ENCODE data around the gene NDUFA6. TPM values are rescaled to one million over a fixed set of nuclear protein-coding genes. Genes with fewer than 3 reads are reported as not detected.
A peak's percentile ranks its signal among the peaks of the same experiment; 100 is the strongest.
"Not testable (repeated sequence)": the region's sequence is repeated elsewhere in the genome, so short reads cannot be mapped to it uniquely, and the experiment has no call there.

The NDUFA6 gene
- total RNA-seq, 1 experiment from 2014 or later: 118 TPM

DNA sequence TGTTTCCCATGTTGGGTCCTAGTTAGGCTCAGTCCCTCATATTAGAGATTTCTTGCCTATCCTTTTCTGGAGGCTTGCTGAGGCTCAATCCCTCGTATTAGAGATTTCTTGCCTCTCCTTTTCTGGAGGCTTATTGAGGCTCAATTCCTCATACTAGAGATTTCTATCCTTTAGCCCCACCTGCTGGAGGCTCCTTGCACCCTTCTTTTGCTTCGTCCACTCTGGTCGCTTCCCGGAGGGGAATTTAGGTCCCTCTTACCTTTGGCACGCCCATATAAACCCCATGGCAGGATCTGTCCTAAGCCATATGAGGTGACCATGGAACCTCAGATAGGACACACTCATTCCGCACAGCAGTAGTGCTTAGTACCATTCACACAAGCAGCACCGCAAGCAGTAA, 24.1 kb upstream of the NDUFA6 start:
- Histone ChIP-seq H3K27me3 (ENCODE audit: low read length) (no peaks in the 10 kb centered on the region), H2AFZ (ENCODE audit: low read length) (no peak overlapping the region), H4K20me1 (ENCODE audit: low read length) (no peaks in the 10 kb centered on the region), H3K9ac (ENCODE audit: low read length) (no peak overlapping the region), H3K27ac (ENCODE audit: low read length) (no peak overlapping the region), H3K9me3 (ENCODE audit: low read length) (no peaks in the 10 kb centered on the region), H3K4me2 (ENCODE audit: low read length) (no peak overlapping the region), H3K4me3 (ENCODE audit: low read length) (no peak overlapping the region), H3K9me2 (replicated peaks; ENCODE audit: low read length) (no peaks in the 10 kb centered on the region), H3K36me3 (ENCODE audit: low read depth, low read length) (no peaks in the 10 kb centered on the region; the same call in 1 of the 2 replicates), H3K4me1 (ENCODE audit: insufficient read depth, low read length) (no peaks in the 10 kb centered on the region), H3F3A (ENCODE audit: low read length, unreplicated experiment) (no peaks in the 10 kb centered on the region), H3K79me2 (ENCODE audit: low read length) (no peaks in the 10 kb centered on the region)
- peak; percentile 5 for DNase-seq
- intact Hi-C loops (cut with micrococcal nuclease): no loop called here
- ChIA-PET POLR2A (ENCODE audit: unreplicated experiment) (no interaction called here), CTCF (no interaction called here)
- TF ChIP-seq, protein P1, sequence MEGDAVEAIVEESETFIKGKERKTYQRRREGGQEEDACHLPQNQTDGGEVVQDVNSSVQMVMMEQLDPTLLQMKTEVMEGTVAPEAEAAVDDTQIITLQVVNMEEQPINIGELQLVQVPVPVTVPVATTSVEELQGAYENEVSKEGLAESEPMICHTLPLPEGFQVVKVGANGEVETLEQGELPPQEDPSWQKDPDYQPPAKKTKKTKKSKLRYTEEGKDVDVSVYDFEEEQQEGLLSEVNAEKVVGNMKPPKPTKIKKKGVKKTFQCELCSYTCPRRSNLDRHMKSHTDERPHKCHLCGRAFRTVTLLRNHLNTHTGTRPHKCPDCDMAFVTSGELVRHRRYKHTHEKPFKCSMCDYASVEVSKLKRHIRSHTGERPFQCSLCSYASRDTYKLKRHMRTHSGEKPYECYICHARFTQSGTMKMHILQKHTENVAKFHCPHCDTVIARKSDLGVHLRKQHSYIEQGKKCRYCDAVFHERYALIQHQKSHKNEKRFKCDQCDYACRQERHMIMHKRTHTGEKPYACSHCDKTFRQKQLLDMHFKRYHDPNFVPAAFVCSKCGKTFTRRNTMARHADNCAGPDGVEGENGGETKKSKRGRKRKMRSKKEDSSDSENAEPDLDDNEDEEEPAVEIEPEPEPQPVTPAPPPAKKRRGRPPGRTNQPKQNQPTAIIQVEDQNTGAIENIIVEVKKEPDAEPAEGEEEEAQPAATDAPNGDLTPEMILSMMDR (conservative IDR thresholded peaks at IDR 0.05; ENCODE audit: low read depth, low read length): no peak
- TF ChIP-seq EZH2phosphoT487 (IDR thresholded peaks at IDR 0.05; ENCODE audit: borderline replicate concordance, low read length) (no peak), EZH2 (IDR thresholded peaks at IDR 0.05; ENCODE audit: low read length, unreplicated experiment) (no peak)
- BruUV-seq (replicated peaks): no TSS peak
- ATAC-seq: no peak

- not testable (repeated sequence) for BruUV-seq (replicated peaks)
- TF ChIP-seq, protein P1 (conservative IDR thresholded peaks at IDR 0.05; ENCODE audit: low read depth, low read length): peak; percentile 37; the same call in 1 of the 2 replicates
Measured at GRCh38 chr22:42112793-42113192, 22.2 kb upstream of the NDUFA6 start.

DNA sequence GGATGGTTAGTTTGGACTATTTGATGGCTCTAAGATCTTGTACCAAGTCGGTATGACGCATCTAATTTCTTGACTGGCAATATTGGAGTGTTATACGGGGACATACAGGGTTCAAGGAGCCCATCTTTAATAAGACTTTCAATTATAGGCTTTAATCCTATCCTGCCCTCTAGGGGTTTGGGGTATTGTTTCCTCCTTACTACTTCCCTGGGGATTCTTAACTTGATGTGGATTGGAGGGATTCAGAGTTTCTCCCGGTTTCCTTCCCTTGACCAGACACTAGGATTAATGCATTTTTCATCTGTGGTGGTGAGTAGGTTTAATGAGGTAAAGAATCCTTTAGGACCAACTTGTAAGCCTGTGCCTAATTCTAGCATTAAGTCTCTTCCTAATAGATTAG, 21.2 kb upstream of the NDUFA6 start:
- BruUV-seq (replicated peaks): no TSS peak
- Histone ChIP-seq H3K9me2 (replicated peaks; ENCODE audit: low read length) (no peaks in the 10 kb centered on the region), H3K36me3 (ENCODE audit: low read depth, low read length) (no peaks in the 10 kb centered on the region; the same call in 1 of the 2 replicates), H3K4me3 (ENCODE audit: low read length) (no peak overlapping the region), H3F3A (ENCODE audit: low read length, unreplicated experiment) (no peaks in the 10 kb centered on the region), H4K20me1 (ENCODE audit: low read length) (no peaks in the 10 kb centered on the region), H3K27me3 (ENCODE audit: low read length) (no peaks in the 10 kb centered on the region), H2AFZ (ENCODE audit: low read length) (no peak overlapping the region), H3K27ac (ENCODE audit: low read length) (no peak overlapping the region), H3K4me2 (ENCODE audit: low read length) (no peak overlapping the region), H3K4me1 (ENCODE audit: insufficient read depth, low read length) (no peaks in the 10 kb centered on the region), H3K79me2 (ENCODE audit: low read length) (no peaks in the 10 kb centered on the region), H3K9ac (ENCODE audit: low read length) (no peak overlapping the region), H3K9me3 (ENCODE audit: low read length) (no peaks in the 10 kb centered on the region)
- CTCF ChIA-PET: no interaction called here
- POLR2A ChIA-PET (ENCODE audit: unreplicated experiment): no interaction called here
- ATAC-seq: no peak
- TF ChIP-seq EZH2phosphoT487 (IDR thresholded peaks at IDR 0.05; ENCODE audit: borderline replicate concordance, low read length) (no peak), EZH2 (IDR thresholded peaks at IDR 0.05; ENCODE audit: low read length, unreplicated experiment) (no peak)
- TF ChIP-seq, protein P1 (conservative IDR thresholded peaks at IDR 0.05; ENCODE audit: low read depth, low read length): no peak
- DNase-seq: no peak
- intact Hi-C loops (cut with micrococcal nuclease): loop anchor here (1.0 kb wide), 1 partner anchor 145 kb away; no protein-coding TSS in a partner anchor

More at GRCh38 chr22:42112793-42113192, 22.2 kb upstream of the NDUFA6 start:
- H3K4me3 ChIP-seq (ENCODE audit: low read length); H3K36me3 ChIP-seq (ENCODE audit: low read depth, low read length); ATAC-seq; H3K27ac ChIP-seq (ENCODE audit: low read length); H4K20me1 ChIP-seq (ENCODE audit: low read length); H3K4me1 ChIP-seq (ENCODE audit: insufficient read depth, low read length); H3K4me2 ChIP-seq (ENCODE audit: low read length); H2AFZ ChIP-seq (ENCODE audit: low read length); H3F3A ChIP-seq (ENCODE audit: low read length, unreplicated experiment); H3K9me3 ChIP-seq (ENCODE audit: low read length); POLR2A ChIA-PET (ENCODE audit: unreplicated experiment); H3K9ac ChIP-seq (ENCODE audit: low read length); H3K9me2 ChIP-seq (replicated peaks; ENCODE audit: low read length); H3K79me2 ChIP-seq (ENCODE audit: low read length); H3K27me3 ChIP-seq (ENCODE audit: low read length): not testable (repeated sequence)
- peak; percentile 14 for DNase-seq
- CTCF ChIA-PET: interaction anchor here (0.7 kb wide), 3 partner anchors 22 to 330 kb away, joined by 3 to 7 read pairs (median 4); partner anchors contain the start of gene CENPM
- intact Hi-C loops (cut with micrococcal nuclease): loop anchor here (1.0 kb wide), 1 partner anchor 146 kb away; no protein-coding TSS in a partner anchor

Measured in PC-3 (cell line).